RPMI8226 (cell line): Measurements from ENCODE around the gene KRT2.

Experiments
- DNase-seq: peaks from one replicate; pipeline ENCODE4 v3.0.0-alpha.2; 2015

The KRT2 gene

GRCh38 chr12:52651726-52652261 lies at the start of gene KRT2:
Gene KRT2 (minus strand): TSS chr12:52652211. CDS start chr12:52652142, 69 bp downstream.
- no peak for DNase-seq

GRCh38 chr12:52701281-52701680 lies 49.3 kb upstream of the KRT2 start:
- no peak for DNase-seq

GRCh38 chr12:52699960-52700359 lies 47.9 kb upstream of the KRT2 start:
- DNase-seq, result no peak

- no peak for DNase-seq
These were observed 47.4 kb upstream of the KRT2 start for GRCh38 chr12:52699373-52699772.

GRCh38 chr12:52698651-52699340 lies 46.8 kb upstream of the KRT2 start:
- DNase-seq, result no peak

- DNase-seq, result no peak
These were observed 45.1 kb upstream of the KRT2 start for GRCh38 chr12:52697058-52697582.

GRCh38 chr12:52696588-52696987 lies 44.6 kb upstream of the KRT2 start:
- DNase-seq, result no peak

GRCh38 chr12:52695039-52695438 lies 43.0 kb upstream of the KRT2 start:
- no peak for DNase-seq

GRCh38 chr12:52694151-52694550 lies 42.1 kb upstream of the KRT2 start:
- DNase-seq, result no peak

GRCh38 chr12:52693261-52693660 lies 41.2 kb upstream of the KRT2 start:
- no peak for DNase-seq

GRCh38 chr12:52692254-52692653 lies 40.2 kb upstream of the KRT2 start:
- peak; percentile 51 for DNase-seq

- DNase-seq, result no peak
These were observed 39.8 kb upstream of the KRT2 start for GRCh38 chr12:52691841-52692150.

GRCh38 chr12:52691076-52691840 lies 39.2 kb upstream of the KRT2 start:
- DNase-seq, result peak; percentile 22

GRCh38 chr12:52690351-52691075 lies 38.5 kb upstream of the KRT2 start:
- DNase-seq, result no peak

GRCh38 chr12:52689936-52690335 lies 37.9 kb upstream of the KRT2 start:
- no peak for DNase-seq

- no peak for DNase-seq
These were observed 37.2 kb upstream of the KRT2 start for GRCh38 chr12:52689239-52689638.

- DNase-seq, result no peak
These were observed 36.5 kb upstream of the KRT2 start for GRCh38 chr12:52688481-52688880.

GRCh38 chr12:52687497-52688385 lies 35.7 kb upstream of the KRT2 start:
- DNase-seq, result no peak

GRCh38 chr12:52686756-52687487 lies 34.9 kb upstream of the KRT2 start:
- DNase-seq, result no peak

- DNase-seq, result no peak
These were observed 34.1 kb upstream of the KRT2 start for GRCh38 chr12:52686063-52686462.

GRCh38 chr12:52685406-52685890 lies 33.4 kb upstream of the KRT2 start:
- DNase-seq, result no peak
